Tibial nerve (tissue), 4 donors: ENCODE measurements around the gene SDK2. TPM values are rescaled to one million over a fixed set of nuclear protein-coding genes. Genes with fewer than 3 reads are reported as not detected.

Experiments
- DNase-seq, 2 donors: peaks; one replicate each; pipeline ENCODE4 v3.0.0-alpha.2; 2019; ENCODE audit warnings: low spot score in 2 of 2
- H3K27ac ChIP-seq, 4 donors: fragments of 200-600 bp; sonication (generic) in 3 of 4; one replicate each; pipeline ENCODE4 v1.5.1; 2017 to 2019; ENCODE audit warnings: mild to moderate bottlenecking in 1 of 4
- H3K27me3 ChIP-seq, 2 donors: fragments of 200-600 bp; sonication (generic) in 1 of 2; one replicate each; pipeline versions ENCODE4 v1.5.1 to v1.6.0; 2017 to 2019
- H3K36me3 ChIP-seq, 3 donors: fragments of 200-600 bp; sonication (generic); one replicate each; pipeline ENCODE4 v1.5.1; 2018 to 2019
- H3K4me1 ChIP-seq, 4 donors: fragments of 200-600 bp; sonication (generic) in 3 of 4; one replicate each; pipeline ENCODE4 v1.5.1; 2017 to 2019
- H3K4me3 ChIP-seq, 4 donors: fragments of 200-600 bp; sonication (generic) in 3 of 4; one replicate each; pipeline ENCODE4 v1.5.1; 2017 to 2019; ENCODE audit warnings: mild to moderate bottlenecking in 1 of 4, moderate library complexity in 1 of 4
- H3K9me3 ChIP-seq, 4 donors: fragments of 200-600 bp; sonication (generic) in 3 of 4; one replicate each; pipeline ENCODE4 v1.5.1; 2017 to 2019
- EP300 ChIP-seq, 2 donors: sonication (generic); formaldehyde crosslinking; IDR thresholded peaks; one replicate each; pipeline ENCODE4 v1.6.1; 2017; ENCODE audit warnings: antibody characterized with exemption in 2 of 2, mild to moderate bottlenecking in 1 of 2
- POLR2A ChIP-seq, 2 donors: fragments of 450-650 bp; IDR thresholded peaks; one replicate each; pipeline ENCODE4 v1.6.1; 2017; ENCODE audit warnings: antibody characterized with exemption in 2 of 2, mild to moderate bottlenecking in 2 of 2, moderate library complexity in 2 of 2
- WGBS, 2 donors: methylation state at CpG; one replicate each; pipeline ENCODE4 v1.1.5; 2018; 5-methylcytosine and 5-hydroxymethylcytosine counted together
- total RNA-seq, 4 donors: library from RNA; depleted of rRNA; stranded (reverse); fragments of >200 nt; gene quantifications; one replicate each; pipeline ENCODE4 v1.1.0, GENCODE V29; 2016
- TF ChIP-seq, protein P1 (sequence below), 5 experiments: fragments of 200-600 bp in 3 of 5; fragments of 450-650 bp in 2 of 5; sonication (generic) in 3 of 5; IDR thresholded peaks; one replicate each; pipeline ENCODE4 v1.5.1; 2016 to 2019; ENCODE audit warnings: antibody characterized with exemption in 5 of 5, mild to moderate bottlenecking in 3 of 5, moderate library complexity in 2 of 5

Gene SDK2
- total RNA-seq, 4 donors from 2014 or later: 3.1 to 6.3 (median 4.6) TPM

DNA sequence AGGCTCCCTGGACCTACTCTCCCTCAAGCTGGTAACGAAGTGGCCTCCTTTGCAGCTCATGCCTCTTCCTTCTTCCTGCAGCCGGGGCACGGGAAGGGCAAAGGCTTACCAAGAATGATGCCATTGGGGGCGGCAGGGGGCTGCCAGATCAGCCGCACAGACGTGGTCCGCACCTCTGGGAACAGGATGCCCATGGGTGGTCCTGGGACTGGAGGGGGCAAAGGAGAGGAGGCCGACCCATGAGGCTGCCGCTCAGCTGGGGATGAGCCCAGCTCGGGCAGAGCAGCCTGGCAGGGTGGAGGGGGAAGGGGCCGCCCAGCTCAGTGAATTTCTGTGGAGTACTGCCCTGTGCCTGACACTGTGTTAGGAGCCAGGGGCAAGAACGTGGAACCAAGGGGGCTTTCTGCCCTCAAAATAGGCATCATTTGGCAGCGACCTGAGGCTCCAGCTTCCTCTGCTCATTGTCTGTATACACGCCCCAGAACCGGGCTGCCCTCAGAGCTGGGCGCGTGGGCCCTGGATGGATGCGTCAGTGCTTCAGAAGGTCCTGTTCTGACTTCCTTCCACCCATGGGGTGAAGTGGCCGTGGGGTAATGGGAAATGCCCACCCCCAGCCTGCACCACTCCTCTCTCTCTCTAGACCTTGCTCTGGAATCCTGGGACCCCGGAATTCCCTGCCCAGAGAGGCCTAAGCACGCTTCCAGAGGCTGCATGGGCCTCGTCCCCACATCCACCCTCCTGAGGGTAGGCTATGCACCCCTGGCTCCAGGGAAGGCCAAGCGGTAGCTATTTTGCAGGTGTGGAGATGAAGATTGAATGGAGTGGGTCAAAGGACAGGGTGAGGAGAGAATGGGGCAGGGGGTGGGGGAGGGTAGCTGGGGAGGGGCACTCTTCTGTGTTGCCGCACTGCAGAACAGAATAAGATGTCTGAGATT, 252.6 kb downstream of the SDK2 start:
- no peak overlapping the region for H3K4me3 ChIP-seq
- no peaks in the 10 kb centered on the region for H3K4me1 ChIP-seq
- TF ChIP-seq EP300 (IDR thresholded peaks at IDR 0.05) (no peak), POLR2A (IDR thresholded peaks at IDR 0.05) (no peak)
- TF ChIP-seq, protein P1, sequence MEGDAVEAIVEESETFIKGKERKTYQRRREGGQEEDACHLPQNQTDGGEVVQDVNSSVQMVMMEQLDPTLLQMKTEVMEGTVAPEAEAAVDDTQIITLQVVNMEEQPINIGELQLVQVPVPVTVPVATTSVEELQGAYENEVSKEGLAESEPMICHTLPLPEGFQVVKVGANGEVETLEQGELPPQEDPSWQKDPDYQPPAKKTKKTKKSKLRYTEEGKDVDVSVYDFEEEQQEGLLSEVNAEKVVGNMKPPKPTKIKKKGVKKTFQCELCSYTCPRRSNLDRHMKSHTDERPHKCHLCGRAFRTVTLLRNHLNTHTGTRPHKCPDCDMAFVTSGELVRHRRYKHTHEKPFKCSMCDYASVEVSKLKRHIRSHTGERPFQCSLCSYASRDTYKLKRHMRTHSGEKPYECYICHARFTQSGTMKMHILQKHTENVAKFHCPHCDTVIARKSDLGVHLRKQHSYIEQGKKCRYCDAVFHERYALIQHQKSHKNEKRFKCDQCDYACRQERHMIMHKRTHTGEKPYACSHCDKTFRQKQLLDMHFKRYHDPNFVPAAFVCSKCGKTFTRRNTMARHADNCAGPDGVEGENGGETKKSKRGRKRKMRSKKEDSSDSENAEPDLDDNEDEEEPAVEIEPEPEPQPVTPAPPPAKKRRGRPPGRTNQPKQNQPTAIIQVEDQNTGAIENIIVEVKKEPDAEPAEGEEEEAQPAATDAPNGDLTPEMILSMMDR (IDR thresholded peaks at IDR 0.05): no peak
- no peak overlapping the region for H3K27ac ChIP-seq
- no peaks in the 10 kb centered on the region for H3K9me3 ChIP-seq
- no peak for DNase-seq
- H3K36me3 ChIP-seq: peaks cover 0 to 35% (median 0%) of the 10 kb centered on the region in 3 donors
- H3K27me3 ChIP-seq: no peaks in the 10 kb centered on the region
- WGBS, 2 donors: 88 to 89% methylated on average over 21 of the region's 24 CpGs

DNA sequence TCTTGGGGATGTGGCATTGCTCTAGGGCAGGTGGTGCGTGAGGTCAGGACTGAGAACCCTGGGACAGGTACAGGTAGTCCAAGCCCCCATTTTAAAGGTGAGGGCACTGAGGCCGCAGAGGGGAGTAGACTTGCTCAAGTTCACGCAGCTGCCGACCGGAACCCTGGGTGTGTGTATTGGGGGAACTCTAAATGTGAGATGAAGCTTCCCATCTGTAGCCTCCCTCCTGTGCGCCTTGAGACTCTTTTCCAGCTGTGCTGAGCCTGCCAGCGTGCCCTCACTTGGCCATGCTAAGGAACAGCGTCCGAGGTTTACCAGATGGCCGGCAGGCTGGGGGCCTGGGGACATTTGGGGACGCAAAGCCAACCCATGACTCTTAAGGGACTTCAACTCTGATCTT, 253.4 kb downstream of the SDK2 start:
- WGBS, 2 donors: 87 to 98% methylated on average over 10 to 11 of the region's 11 CpGs
- H3K27ac ChIP-seq: no peak overlapping the region
- no peaks in the 10 kb centered on the region for H3K9me3 ChIP-seq
- peaks cover 0 to 42% (median 0%) of the 10 kb centered on the region in 3 donors for H3K36me3 ChIP-seq
- H3K4me3 ChIP-seq: no peak overlapping the region
- no peak for DNase-seq
- no peak for TF ChIP-seq EP300 (IDR thresholded peaks at IDR 0.05)
- no peak for TF ChIP-seq POLR2A (IDR thresholded peaks at IDR 0.05)
- TF ChIP-seq, protein P1 (IDR thresholded peaks at IDR 0.05): no peak
- H3K27me3 ChIP-seq: no peaks in the 10 kb centered on the region
- H3K4me1 ChIP-seq: no peaks in the 10 kb centered on the region

DNA sequence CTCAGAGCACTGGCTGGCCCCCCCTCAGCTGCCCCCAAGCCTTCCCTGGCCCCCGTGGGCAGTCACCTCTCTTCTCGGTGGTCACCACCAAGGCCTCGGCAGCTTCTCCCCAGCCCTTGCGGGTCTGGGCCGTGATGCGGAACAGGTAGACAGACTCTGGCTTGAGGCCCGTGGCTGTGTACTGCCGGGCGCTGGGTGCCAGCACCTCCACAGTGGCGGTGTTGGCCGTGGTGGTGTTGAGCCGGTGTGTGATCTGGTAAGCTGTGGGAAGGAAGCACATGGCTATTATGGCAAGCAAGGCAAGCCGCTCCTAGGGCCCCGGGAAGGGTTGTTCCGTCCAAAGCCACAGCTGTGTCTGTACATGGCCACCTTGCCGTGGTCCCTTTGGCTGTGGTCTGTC, 254.0 kb downstream of the SDK2 start:
- 95 to 100% methylated on average over 7 to 16 of the region's 16 CpGs for WGBS, 2 donors
- no peak for TF ChIP-seq EP300 (IDR thresholded peaks at IDR 0.05)
- TF ChIP-seq, protein P1 (IDR thresholded peaks at IDR 0.05): no peak
- TF ChIP-seq POLR2A (IDR thresholded peaks at IDR 0.05): no peak
- H3K4me3 ChIP-seq: no peak overlapping the region
- H3K4me1 ChIP-seq: no peaks in the 10 kb centered on the region
- H3K9me3 ChIP-seq: no peaks in the 10 kb centered on the region
- peaks cover 0 to 47% (median 0%) of the 10 kb centered on the region in 3 donors for H3K36me3 ChIP-seq
- no peak for DNase-seq
- no peaks in the 10 kb centered on the region for H3K27me3 ChIP-seq
- no peak overlapping the region for H3K27ac ChIP-seq

DNA sequence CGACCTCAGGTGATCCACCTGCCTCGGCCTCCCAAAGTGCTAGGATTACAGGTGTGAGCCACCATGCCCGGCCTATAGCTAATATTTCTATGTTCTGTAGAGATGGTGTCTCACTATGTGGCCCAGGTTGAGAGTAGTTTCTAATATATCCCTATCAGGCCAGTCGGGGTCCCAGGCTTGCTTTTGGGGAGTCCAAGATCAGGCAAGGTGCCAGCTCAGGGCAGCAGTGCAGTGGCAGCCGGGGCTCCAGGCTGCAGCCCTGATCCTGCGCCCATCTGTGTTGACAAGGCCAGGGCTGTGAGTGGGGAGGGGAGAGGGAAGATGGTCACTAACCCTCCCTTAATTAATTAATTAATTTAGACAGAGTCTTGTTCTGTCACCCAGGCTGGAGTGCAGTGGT, 254.8 kb downstream of the SDK2 start:
- Histone ChIP-seq H3K36me3 (peaks cover 0 to 51% (median 0%) of the 10 kb centered on the region in 3 donors), H3K9me3 (no peaks in the 10 kb centered on the region), H3K4me1 (no peaks in the 10 kb centered on the region), H3K4me3 (no peak overlapping the region), H3K27me3 (no peaks in the 10 kb centered on the region), H3K27ac (no peak overlapping the region)
- WGBS, 2 donors: 85 to 89% methylated on average over 6 of the region's 6 CpGs
- TF ChIP-seq EP300 (IDR thresholded peaks at IDR 0.05) (no peak), POLR2A (IDR thresholded peaks at IDR 0.05) (no peak)
- TF ChIP-seq, protein P1 (IDR thresholded peaks at IDR 0.05): no peak
- DNase-seq: no peak

DNA sequence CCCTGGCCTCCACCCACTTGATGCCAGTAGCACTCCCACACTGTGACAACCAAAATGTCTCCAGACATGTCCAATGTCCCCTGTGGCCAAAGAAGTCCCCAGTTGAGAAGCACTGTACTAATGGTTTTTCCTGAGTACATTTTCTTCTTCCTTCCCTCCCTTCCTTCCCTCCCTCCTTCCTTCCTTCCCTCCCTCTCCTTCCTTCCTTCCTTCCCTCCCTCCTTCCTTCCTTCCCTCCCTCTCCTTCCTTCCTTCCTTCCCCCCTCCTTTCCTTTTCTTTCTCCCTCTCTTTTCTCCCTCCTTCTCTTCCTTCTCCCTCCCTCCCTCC, 255.7 kb downstream of the SDK2 start:
- Histone ChIP-seq H3K9me3 (no peaks in the 10 kb centered on the region), H3K27ac (no peak overlapping the region), H3K4me3 (no peak overlapping the region), H3K36me3 (peaks cover 0 to 59% (median 0%) of the 10 kb centered on the region in 3 donors), H3K27me3 (no peaks in the 10 kb centered on the region), H3K4me1 (no peaks in the 10 kb centered on the region)
- DNase-seq: no peak
- TF ChIP-seq POLR2A (IDR thresholded peaks at IDR 0.05) (no peak), EP300 (IDR thresholded peaks at IDR 0.05) (no peak)
- TF ChIP-seq, protein P1 (IDR thresholded peaks at IDR 0.05): no peak
